HG03025 (cell line): ENCODE measurements around the gene RND2.
"Not testable (repeated sequence)": the region's sequence is repeated elsewhere in the genome, so short reads cannot be mapped to it uniquely, and the experiment has no call there.

Experiments
- ATAC-seq: cut with Tn5 transposase; IDR thresholded peaks from one replicate; pipeline ENCODE4 v1.9.1; 2021; ENCODE audit warnings: mild to moderate bottlenecking, moderate library complexity; ENCODE audit not compliant: unreplicated experiment, low FRiP score

The RND2 gene

GRCh38 chr17:43025766-43026537, 921 bp downstream of the RND2 start:
- ATAC-seq: no peak

GRCh38 chr17:43026595-43026994, 1.6 kb downstream of the RND2 start:
- ATAC-seq: no peak

GRCh38 chr17:43027091-43028032, 2.3 kb downstream of the RND2 start:
- ATAC-seq: no peak

- no peak for ATAC-seq
These were observed 3.3 kb downstream of the RND2 start for GRCh38 chr17:43028221-43028861.

GRCh38 chr17:43030137-43030767, 5.2 kb downstream of the RND2 start:
- no peak for ATAC-seq

GRCh38 chr17:43031666-43032065, 6.6 kb downstream of the RND2 start:
- ATAC-seq: no peak

GRCh38 chr17:43033948-43034881, 9.2 kb downstream of the RND2 start:
- ATAC-seq: no peak

- ATAC-seq: no peak
These were observed 9.9 kb downstream of the RND2 start for GRCh38 chr17:43034894-43035293.

- ATAC-seq: no peak
These were observed 14.6 kb downstream of the RND2 start for GRCh38 chr17:43039646-43040045.

- ATAC-seq: no peak
These were observed 15.6 kb downstream of the RND2 start for GRCh38 chr17:43040655-43041054.

- no peak for ATAC-seq
These were observed 17.1 kb downstream of the RND2 start for GRCh38 chr17:43042025-43042628.

- no peak for ATAC-seq
These were observed 18.3 kb downstream of the RND2 start for GRCh38 chr17:43043307-43043706.

GRCh38 chr17:43044024-43044423, 19.0 kb downstream of the RND2 start:
- ATAC-seq: no peak

- ATAC-seq: no peak
These were observed 26.9 kb downstream of the RND2 start for GRCh38 chr17:43051969-43052368.

GRCh38 chr17:43053008-43053407, 28.0 kb downstream of the RND2 start:
- not testable (repeated sequence) for ATAC-seq

GRCh38 chr17:43056051-43056450, 31.0 kb downstream of the RND2 start:
- ATAC-seq: no peak

- no peak for ATAC-seq
These were observed 38.1 kb downstream of the RND2 start for GRCh38 chr17:43062984-43063638.

- no peak for ATAC-seq
These were observed 43.7 kb downstream of the RND2 start for GRCh38 chr17:43068570-43069367.
